NB4 (cell line): ENCODE measurements around the gene ARPP21.

ENCODE experiments used
- DNase-seq: peaks from one replicate; pipeline ENCODE4 v3.0.0; 2010; ENCODE audit warnings: low read depth
- H3K4me3 ChIP-seq: one replicate; pipeline ENCODE4 v1.5.1; 2011; ENCODE audit warnings: mild to moderate bottlenecking, low read depth, low read length, moderate library complexity
- MYC ChIP-seq: IDR thresholded peaks from 2 replicates; pipeline ENCODE4 v1.6.1; 2011; ENCODE audit warnings: low read depth, low read length
- POLR2A ChIP-seq: IDR thresholded peaks from 2 replicates; pipeline ENCODE4 v1.6.1; 2011; ENCODE audit warnings: mild to moderate bottlenecking; ENCODE audit not compliant: insufficient read length; ENCODE audit errors: extremely low read depth
- TF ChIP-seq, protein P1 (sequence below): IDR thresholded peaks from one replicate; pipeline ENCODE4 v1.5.1; 2012; ENCODE audit warnings: low read depth, low read length
- TF ChIP-seq, protein P2 (sequence below): IDR thresholded peaks from 2 replicates; pipeline ENCODE4 v1.6.1; 2011; ENCODE audit warnings: low read depth, low read length

ARPP21 gene

DNA sequence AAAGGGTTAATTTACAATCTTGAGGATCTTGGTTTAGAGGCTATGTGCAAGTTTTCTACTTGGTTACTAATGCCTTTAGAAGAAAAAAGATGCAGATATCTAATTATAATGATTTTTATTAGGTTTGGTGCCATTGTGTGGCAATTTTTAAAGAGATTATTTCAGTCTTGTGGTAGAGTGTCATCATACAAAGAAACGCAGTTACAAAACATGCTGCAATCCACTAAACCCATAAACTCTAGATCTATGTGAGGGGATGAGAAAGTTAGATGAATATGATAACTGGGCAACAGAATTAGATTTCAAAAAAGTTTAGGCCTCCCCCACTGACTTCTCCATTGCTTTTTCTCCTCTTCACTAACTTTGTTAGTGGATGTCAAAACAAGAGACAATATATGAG lies 106.0 kb downstream of the ARPP21 start:
- TF ChIP-seq, protein P1, sequence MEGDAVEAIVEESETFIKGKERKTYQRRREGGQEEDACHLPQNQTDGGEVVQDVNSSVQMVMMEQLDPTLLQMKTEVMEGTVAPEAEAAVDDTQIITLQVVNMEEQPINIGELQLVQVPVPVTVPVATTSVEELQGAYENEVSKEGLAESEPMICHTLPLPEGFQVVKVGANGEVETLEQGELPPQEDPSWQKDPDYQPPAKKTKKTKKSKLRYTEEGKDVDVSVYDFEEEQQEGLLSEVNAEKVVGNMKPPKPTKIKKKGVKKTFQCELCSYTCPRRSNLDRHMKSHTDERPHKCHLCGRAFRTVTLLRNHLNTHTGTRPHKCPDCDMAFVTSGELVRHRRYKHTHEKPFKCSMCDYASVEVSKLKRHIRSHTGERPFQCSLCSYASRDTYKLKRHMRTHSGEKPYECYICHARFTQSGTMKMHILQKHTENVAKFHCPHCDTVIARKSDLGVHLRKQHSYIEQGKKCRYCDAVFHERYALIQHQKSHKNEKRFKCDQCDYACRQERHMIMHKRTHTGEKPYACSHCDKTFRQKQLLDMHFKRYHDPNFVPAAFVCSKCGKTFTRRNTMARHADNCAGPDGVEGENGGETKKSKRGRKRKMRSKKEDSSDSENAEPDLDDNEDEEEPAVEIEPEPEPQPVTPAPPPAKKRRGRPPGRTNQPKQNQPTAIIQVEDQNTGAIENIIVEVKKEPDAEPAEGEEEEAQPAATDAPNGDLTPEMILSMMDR = no peak
- TF ChIP-seq POLR2A (no peak), MYC (no peak)
- H3K4me3 ChIP-seq = no peak overlapping the region
- DNase-seq = peak; percentile 53

DNA sequence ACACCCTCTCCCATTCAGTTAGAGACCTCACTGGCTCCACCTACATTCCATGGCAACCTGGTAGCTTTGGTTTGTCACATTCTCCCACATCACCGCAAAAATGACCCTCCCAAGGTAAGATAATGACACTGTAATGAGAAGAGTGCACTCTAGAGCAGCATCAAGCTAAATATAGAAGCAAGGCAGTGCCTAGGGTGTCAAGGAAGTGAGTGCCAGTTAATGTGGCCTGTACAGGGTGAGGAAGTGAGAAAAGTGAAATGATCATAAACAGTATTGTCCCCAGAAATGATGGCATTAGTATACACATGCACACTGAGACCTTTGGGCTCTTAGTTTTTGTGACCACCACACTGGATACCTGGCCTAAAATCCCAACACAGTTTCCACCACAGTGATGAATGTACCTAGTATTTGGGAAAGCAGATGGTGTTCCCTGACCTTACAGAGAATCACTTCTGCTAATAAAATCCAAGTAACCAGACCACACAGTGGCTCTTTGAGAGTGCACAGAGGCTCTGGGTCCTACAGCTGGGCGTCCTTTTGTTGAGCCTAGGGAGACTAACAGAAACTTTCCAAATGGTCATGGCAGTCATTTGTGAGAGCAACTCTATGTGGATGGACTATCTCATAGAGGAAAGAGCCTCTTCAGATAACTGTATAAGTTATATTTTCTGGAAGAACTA lies 106.6 kb downstream of the ARPP21 start:
- peak; percentile 55 for DNase-seq
- no peak overlapping the region for H3K4me3 ChIP-seq
- TF ChIP-seq POLR2A = no peak

DNA sequence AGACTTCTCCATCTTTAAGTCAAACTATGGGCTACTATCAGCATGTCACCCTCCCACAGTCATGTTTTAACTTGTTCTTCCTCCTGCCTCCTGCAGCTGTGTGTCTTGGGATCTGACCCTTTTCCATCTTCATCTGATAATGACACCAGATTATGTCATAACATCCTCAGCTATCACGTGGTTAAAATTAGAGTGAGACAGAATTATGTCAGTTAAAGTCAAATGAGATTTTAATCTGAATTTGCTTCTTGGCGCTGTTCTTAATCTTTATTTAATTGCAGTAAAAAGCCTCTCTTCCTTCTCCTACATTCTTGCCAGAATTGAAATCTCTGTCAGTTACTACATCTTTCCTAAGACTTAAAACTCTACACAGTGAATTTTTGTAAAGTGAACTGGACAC lies 107.2 kb downstream of the ARPP21 start:
- DNase-seq = peak; percentile 1
- H3K4me3 ChIP-seq = no peak overlapping the region
- TF ChIP-seq, protein P1 = no peak
- TF ChIP-seq, protein P2, sequence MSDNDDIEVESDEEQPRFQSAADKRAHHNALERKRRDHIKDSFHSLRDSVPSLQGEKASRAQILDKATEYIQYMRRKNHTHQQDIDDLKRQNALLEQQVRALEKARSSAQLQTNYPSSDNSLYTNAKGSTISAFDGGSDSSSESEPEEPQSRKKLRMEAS = no peak
- no peak for TF ChIP-seq POLR2A
- no peak for TF ChIP-seq MYC

DNA sequence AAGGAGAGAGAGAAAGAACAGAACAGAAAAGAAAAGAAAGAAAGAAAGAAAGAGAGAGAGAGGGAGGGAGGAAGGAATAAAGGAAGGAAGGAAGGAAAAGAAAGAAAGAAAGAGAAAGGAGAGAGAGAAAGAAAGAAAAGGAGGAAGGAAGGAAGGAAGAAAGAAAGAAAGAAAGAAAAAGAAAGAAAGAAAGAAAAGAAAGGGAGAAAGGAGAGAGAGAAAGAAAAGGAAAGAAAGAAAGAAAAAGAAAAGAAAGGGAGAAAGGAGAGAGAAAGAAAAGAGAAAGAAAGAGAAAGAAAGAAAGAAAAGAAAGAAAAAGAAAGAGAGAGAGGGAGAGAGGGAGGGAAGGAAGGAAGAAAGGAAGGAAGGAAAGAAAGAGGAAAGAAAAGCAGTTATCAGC lies 108.8 kb downstream of the ARPP21 start:
- TF ChIP-seq, protein P2 = no peak
- TF ChIP-seq MYC = no peak
- TF ChIP-seq POLR2A = no peak
- TF ChIP-seq, protein P1 = no peak

DNA sequence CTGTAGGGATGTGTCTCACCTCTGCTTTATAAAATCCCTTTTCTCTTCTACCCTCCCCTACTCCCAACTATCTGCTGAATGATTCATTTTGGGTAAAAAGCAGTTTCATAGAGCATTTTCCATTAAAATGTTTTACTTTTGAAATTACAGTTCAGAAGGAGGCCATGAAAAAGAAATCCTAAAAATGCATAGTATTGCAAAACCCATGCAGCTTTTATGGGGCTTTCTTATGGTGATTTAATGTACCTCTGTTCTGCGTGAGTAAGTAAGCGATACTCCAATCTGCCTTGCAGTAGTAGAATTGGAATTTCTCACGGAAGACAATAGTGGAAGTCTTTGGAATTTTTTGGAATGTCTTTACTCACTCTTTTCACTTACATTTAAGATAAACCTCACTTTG lies 111.9 kb downstream of the ARPP21 start:
- no peak for DNase-seq
- H3K4me3 ChIP-seq = no peak overlapping the region
- TF ChIP-seq, protein P2 = no peak
- TF ChIP-seq POLR2A = no peak
- TF ChIP-seq, protein P1 = no peak
- no peak for TF ChIP-seq MYC

More for the DNA sequence above, 108.8 kb downstream of the ARPP21 start:
- no peak for DNase-seq
- H3K4me3 ChIP-seq = no peak overlapping the region

DNA sequence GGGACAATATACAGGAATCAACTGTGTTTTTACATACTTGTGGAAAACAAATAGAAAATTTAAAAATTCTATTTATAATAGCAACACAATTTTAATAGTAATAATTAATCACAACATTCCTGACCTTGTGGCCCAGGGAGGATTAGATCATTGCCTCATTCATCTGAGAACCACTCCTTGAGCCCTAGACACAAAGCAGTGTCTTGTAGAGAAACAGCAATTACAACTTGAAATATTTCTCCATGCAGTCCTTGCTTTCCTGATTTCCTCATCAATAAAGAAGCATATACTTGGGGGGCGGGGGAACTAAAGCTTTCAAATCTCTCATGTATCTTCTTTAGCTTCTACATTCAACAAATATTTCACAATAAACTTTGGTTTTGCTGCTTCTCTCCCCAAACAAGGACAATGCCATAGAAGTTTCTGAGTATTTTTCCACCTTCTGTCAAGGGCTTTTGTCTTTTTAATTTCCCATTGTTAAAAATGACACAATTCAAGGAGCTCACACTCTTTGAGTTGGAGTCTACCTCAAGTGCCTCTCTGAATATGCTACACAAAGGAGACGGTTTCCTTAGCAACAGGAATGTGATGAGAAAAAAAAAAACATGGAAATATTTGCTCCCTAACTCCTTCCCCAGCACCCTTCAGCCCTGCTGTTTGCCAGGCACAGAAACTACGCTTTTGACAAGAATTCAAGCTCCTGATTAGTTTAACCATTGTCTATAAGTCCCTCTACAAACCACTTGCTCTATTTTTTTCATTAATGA lies 118.8 kb downstream of the ARPP21 start:
- no peak for DNase-seq
- H3K4me3 ChIP-seq = no peak overlapping the region
- TF ChIP-seq MYC (no peak), POLR2A (no peak)
- TF ChIP-seq, protein P2 = no peak
- TF ChIP-seq, protein P1 = no peak
